Caco-2 (cell line): Measurements from ENCODE around the gene GPR34. TPM values are rescaled to one million over a fixed set of nuclear protein-coding genes. Genes with fewer than 3 reads are reported as not detected.

Source experiments
- BruUV-seq: library from RNA; stranded (reverse); fragments of 400-500 nt; replicated peaks from 2 replicates; lab custom pipeline; 2021; lab: Mats Ljungman, UMichigan
- CTCF ChIA-PET: fragments of 300-600 bp; sonication (Branson Sonifier 250); formaldehyde crosslinking; loops from one replicate; lab custom pipeline; 2022; ENCODE audit warnings: antibody characterized with exemption; lab: Charles Lee
- POLR2A ChIA-PET: fragments of 300-600 bp; sonication (Branson Sonifier 250); formaldehyde crosslinking; loops from one replicate; lab custom pipeline; 2022; ENCODE audit warnings: antibody characterized with exemption; lab: Charles Lee
- DNase-seq, 2 experiments: peaks; one replicate each; pipeline versions ENCODE4 v3.0.0 to v3.0.0-alpha.2; 2020 to 2022
- H3K27me3 ChIP-seq: replicated peaks from 2 replicates; pipeline ENCODE4 v1.6.0; 2011; ENCODE audit warnings: low read length; ENCODE audit not compliant: control insufficient read depth, insufficient read depth
- H3K36me3 ChIP-seq: 2 replicates; pipeline ENCODE4 v1.5.1; 2011; ENCODE audit warnings: low read length; ENCODE audit not compliant: control insufficient read depth, insufficient read depth
- H3K4me1 ChIP-seq: fragments of 250-450 bp; sonication (Bioruptor Pico); 2 replicates; pipeline ENCODE4 v1.5.1; 2020; ENCODE audit warnings: mild to moderate bottlenecking
- H3K4me3 ChIP-seq: 2 replicates; pipeline ENCODE4 v1.5.1; 2011; ENCODE audit warnings: low read depth, mild to moderate bottlenecking, control low read depth, low read length
- H3K9me3 ChIP-seq: fragments of 250-450 bp; sonication (Bioruptor Pico); 2 replicates; pipeline ENCODE4 v1.5.1; 2020; ENCODE audit warnings: mild to moderate bottlenecking, moderate library complexity
- H3K27ac Mint-ChIP-seq: one replicate; pipeline ENCODE4 v1.8.0; 2022; ENCODE audit warnings: mixed read lengths; ENCODE audit not compliant: unreplicated experiment
- H3K27me3 Mint-ChIP-seq: one replicate; pipeline ENCODE4 v1.8.0; 2022; ENCODE audit warnings: mixed read lengths; ENCODE audit not compliant: insufficient read depth, unreplicated experiment
- H3K36me3 Mint-ChIP-seq: one replicate; pipeline ENCODE4 v1.8.0; 2022; ENCODE audit warnings: mild to moderate bottlenecking, mixed read lengths; ENCODE audit not compliant: insufficient read depth, unreplicated experiment
- H3K4me1 Mint-ChIP-seq: one replicate; pipeline ENCODE4 v1.8.0; 2022; ENCODE audit warnings: low read depth, mixed read lengths; ENCODE audit not compliant: unreplicated experiment
- H3K4me3 Mint-ChIP-seq: one replicate; pipeline ENCODE4 v1.8.0; 2022; ENCODE audit warnings: mild to moderate bottlenecking, moderate library complexity, mixed read lengths; ENCODE audit not compliant: unreplicated experiment
- H3K9me3 Mint-ChIP-seq: one replicate; pipeline ENCODE4 v1.8.0; 2022; ENCODE audit warnings: mixed read lengths; ENCODE audit not compliant: unreplicated experiment
- intact Hi-C: fragments of 100-400 bp; cut with micrococcal nuclease; formaldehyde crosslinking; loops from one replicate; pipeline ENCODE4 v1.10.0; 2022; ENCODE audit not compliant: unreplicated experiment
- total RNA-seq: library from RNA; stranded (reverse); gene quantifications from 2 replicates; pipeline ENCODE4 v1.2.3, GENCODE V29; 2022
- TF ChIP-seq, protein P1 (sequence below), 2 experiments: fragments of 200-600 bp in 1 of 2; IDR thresholded peaks; 1 replicate in 1 of 2; 2 replicates in 1 of 2; pipeline versions ENCODE4 v1.5.1 to v1.8.0; 2011 to 2022; ENCODE audit warnings: antibody characterized with exemption in 1 of 2, control low read depth in 1 of 2, inconsistent platforms in 1 of 2, low read depth in 1 of 2, low read length in 1 of 2, mild to moderate bottlenecking in 1 of 2, moderate library complexity in 1 of 2; ENCODE audit not compliant: insufficient read depth in 1 of 2, severe bottlenecking in 1 of 2, unreplicated experiment in 1 of 2

GPR34 gene
- total RNA-seq, 1 experiment from 2014 or later: not detected

DNA sequence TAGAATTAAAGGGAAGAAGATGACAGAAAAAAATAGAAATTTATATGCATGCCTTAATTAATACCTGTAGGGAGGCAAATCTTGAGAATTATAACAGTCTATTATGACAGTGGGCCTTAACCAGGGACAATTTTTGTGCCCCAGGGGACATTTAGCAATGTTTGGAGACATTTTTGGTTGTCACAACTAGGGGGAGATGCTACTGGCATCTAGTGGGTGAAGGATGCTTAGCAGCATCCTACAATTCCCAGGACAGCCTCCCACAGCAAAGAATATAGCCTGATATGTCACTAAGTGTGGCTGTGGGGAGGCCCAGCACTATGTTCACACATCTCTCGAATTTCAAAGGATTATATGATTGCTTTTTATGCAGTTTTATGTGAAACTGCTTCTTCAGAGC lies 45.8 kb downstream of the GPR34 start:
- Mint-ChIP-seq H3K36me3 (peaks cover 25% of the 10 kb centered on the region), H3K9me3 (no peaks in the 10 kb centered on the region), H3K4me3 (no peak overlapping the region), H3K27me3 (no peaks in the 10 kb centered on the region), H3K4me1 (peaks cover 7% of the 10 kb centered on the region), H3K27ac (no peak overlapping the region)
- peak in 1 of 2 experiments; percentile 16 for DNase-seq
- BruUV-seq: no TSS peak
- Histone ChIP-seq H3K4me1 (no peaks in the 10 kb centered on the region), H3K27me3 (no peaks in the 10 kb centered on the region), H3K36me3 (peaks cover 1% of the 10 kb centered on the region; the same call in 1 of the 2 replicates), H3K4me3 (no peak overlapping the region), H3K9me3 (no peaks in the 10 kb centered on the region)
- POLR2A ChIA-PET: no interaction called here
- TF ChIP-seq, protein P1, sequence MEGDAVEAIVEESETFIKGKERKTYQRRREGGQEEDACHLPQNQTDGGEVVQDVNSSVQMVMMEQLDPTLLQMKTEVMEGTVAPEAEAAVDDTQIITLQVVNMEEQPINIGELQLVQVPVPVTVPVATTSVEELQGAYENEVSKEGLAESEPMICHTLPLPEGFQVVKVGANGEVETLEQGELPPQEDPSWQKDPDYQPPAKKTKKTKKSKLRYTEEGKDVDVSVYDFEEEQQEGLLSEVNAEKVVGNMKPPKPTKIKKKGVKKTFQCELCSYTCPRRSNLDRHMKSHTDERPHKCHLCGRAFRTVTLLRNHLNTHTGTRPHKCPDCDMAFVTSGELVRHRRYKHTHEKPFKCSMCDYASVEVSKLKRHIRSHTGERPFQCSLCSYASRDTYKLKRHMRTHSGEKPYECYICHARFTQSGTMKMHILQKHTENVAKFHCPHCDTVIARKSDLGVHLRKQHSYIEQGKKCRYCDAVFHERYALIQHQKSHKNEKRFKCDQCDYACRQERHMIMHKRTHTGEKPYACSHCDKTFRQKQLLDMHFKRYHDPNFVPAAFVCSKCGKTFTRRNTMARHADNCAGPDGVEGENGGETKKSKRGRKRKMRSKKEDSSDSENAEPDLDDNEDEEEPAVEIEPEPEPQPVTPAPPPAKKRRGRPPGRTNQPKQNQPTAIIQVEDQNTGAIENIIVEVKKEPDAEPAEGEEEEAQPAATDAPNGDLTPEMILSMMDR (IDR thresholded peaks at IDR 0.05; ENCODE audit: insufficient read depth in 1 of 2, low read depth in 1 of 2, low read length in 1 of 2, severe bottlenecking in 1 of 2, unreplicated experiment in 1 of 2): peak; percentile 24 to 36
- intact Hi-C loops: loop anchor here (5.0 kb wide), 1 partner anchor 177 kb away; no protein-coding TSS in a partner anchor
- CTCF ChIA-PET: no interaction called here

DNA sequence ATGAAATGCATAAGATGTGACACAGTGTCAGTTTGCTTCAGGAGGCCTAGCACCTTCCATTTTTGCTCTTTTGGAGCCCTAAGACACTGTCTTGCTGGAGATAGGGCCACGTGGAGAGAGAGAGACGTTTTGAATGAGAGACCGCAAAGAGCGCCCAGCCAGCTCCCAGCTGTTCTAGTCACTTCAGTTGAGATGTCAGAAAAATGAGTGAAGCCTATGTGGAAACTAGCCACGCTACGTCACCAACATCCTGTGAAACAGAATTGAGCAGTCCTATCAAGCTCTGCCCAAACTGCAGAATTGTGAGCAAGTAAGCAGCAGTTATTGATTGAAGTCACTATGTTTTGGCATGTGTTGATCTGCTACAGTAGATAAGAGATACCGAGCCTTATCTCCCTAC lies 48.3 kb downstream of the GPR34 start:
- Histone ChIP-seq H3K9me3 (no peaks in the 10 kb centered on the region), H3K36me3 (peaks cover 1% of the 10 kb centered on the region; the same call in 1 of the 2 replicates), H3K4me1 (no peaks in the 10 kb centered on the region), H3K4me3 (no peak overlapping the region), H3K27me3 (no peaks in the 10 kb centered on the region)
- no TSS peak for BruUV-seq
- TF ChIP-seq, protein P1 (IDR thresholded peaks at IDR 0.05; ENCODE audit: insufficient read depth in 1 of 2, low read depth in 1 of 2, low read length in 1 of 2, severe bottlenecking in 1 of 2, unreplicated experiment in 1 of 2): no peak
- H3K4me3 Mint-ChIP-seq: no peak overlapping the region
- no peak overlapping the region for H3K27ac Mint-ChIP-seq
- intact Hi-C loops: no loop called here
- no peaks in the 10 kb centered on the region for H3K9me3 Mint-ChIP-seq
- ChIA-PET POLR2A (no interaction called here), CTCF (no interaction called here)
- no peaks in the 10 kb centered on the region for H3K27me3 Mint-ChIP-seq
- H3K4me1 Mint-ChIP-seq: peaks cover 7% of the 10 kb centered on the region
- H3K36me3 Mint-ChIP-seq: peaks cover 31% of the 10 kb centered on the region
- DNase-seq: no peak

DNA sequence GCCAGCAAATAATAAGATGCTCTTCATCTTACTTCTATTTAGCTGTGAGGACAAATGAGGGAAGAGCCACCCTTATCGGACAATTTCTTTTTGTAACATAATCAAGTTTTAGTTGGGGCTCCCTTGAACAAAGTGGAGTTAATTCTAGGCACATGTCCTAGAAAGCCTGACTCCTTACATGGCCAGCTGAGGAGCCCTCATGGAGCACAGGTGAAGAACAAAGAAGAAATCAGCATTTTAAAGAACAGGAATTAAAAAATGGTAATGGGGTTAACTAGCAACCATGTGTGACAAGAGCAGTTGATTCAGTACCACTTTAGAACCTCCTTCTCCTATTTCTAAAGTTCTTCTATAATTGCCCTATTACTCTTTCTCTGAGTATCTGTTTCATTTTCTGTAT lies 51.1 kb downstream of the GPR34 start:
- no peaks in the 10 kb centered on the region for H3K9me3 Mint-ChIP-seq
- POLR2A ChIA-PET: no interaction called here
- intact Hi-C loops: no loop called here
- H3K27ac Mint-ChIP-seq: no peak overlapping the region
- TF ChIP-seq, protein P1 (IDR thresholded peaks at IDR 0.05; ENCODE audit: insufficient read depth in 1 of 2, low read depth in 1 of 2, low read length in 1 of 2, severe bottlenecking in 1 of 2, unreplicated experiment in 1 of 2): no peak
- no peak for DNase-seq
- no peaks in the 10 kb centered on the region for H3K27me3 Mint-ChIP-seq
- no TSS peak for BruUV-seq
- H3K9me3 ChIP-seq: no peaks in the 10 kb centered on the region
- H3K4me1 Mint-ChIP-seq: peaks cover 7% of the 10 kb centered on the region
- H3K36me3 ChIP-seq: no peaks in the 10 kb centered on the region
- CTCF ChIA-PET: no interaction called here
- no peaks in the 10 kb centered on the region for H3K27me3 ChIP-seq
- H3K4me3 Mint-ChIP-seq: no peak overlapping the region
- no peaks in the 10 kb centered on the region for H3K4me1 ChIP-seq
- peaks cover 40% of the 10 kb centered on the region for H3K36me3 Mint-ChIP-seq
- H3K4me3 ChIP-seq: no peak overlapping the region

Other genes starting within 250 kb of the GPR34 start
- not detected in 2 replicates for gene NYX, start 241.6 kb upstream of the GPR34 start, total RNA-seq
- not detected in 2 replicates for gene GPR82, start 35.2 kb downstream of the GPR34 start, total RNA-seq
- gene CASK, start 234.6 kb downstream of the GPR34 start, total RNA-seq: 163 and 174 TPM in 2 replicates